Right hindlimb (tissue), 1 donor: ENCODE measurements around the gene SDK2.

Experiments used
- DNase-seq: peaks from one replicate; pipeline ENCODE4 v3.0.0-alpha.2; 2018

SDK2 gene, protein sequence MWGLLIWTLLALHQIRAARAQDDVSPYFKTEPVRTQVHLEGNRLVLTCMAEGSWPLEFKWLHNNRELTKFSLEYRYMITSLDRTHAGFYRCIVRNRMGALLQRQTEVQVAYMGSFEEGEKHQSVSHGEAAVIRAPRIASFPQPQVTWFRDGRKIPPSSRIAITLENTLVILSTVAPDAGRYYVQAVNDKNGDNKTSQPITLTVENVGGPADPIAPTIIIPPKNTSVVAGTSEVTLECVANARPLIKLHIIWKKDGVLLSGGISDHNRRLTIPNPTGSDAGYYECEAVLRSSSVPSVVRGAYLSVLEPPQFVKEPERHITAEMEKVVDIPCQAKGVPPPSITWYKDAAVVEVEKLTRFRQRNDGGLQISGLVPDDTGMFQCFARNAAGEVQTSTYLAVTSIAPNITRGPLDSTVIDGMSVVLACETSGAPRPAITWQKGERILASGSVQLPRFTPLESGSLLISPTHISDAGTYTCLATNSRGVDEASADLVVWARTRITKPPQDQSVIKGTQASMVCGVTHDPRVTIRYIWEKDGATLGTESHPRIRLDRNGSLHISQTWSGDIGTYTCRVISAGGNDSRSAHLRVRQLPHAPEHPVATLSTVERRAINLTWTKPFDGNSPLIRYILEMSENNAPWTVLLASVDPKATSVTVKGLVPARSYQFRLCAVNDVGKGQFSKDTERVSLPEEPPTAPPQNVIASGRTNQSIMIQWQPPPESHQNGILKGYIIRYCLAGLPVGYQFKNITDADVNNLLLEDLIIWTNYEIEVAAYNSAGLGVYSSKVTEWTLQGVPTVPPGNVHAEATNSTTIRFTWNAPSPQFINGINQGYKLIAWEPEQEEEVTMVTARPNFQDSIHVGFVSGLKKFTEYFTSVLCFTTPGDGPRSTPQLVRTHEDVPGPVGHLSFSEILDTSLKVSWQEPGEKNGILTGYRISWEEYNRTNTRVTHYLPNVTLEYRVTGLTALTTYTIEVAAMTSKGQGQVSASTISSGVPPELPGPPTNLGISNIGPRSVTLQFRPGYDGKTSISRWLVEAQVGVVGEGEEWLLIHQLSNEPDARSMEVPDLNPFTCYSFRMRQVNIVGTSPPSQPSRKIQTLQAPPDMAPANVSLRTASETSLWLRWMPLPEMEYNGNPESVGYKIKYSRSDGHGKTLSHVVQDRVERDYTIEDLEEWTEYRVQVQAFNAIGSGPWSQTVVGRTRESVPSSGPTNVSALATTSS (N-terminal part only)

DNA sequence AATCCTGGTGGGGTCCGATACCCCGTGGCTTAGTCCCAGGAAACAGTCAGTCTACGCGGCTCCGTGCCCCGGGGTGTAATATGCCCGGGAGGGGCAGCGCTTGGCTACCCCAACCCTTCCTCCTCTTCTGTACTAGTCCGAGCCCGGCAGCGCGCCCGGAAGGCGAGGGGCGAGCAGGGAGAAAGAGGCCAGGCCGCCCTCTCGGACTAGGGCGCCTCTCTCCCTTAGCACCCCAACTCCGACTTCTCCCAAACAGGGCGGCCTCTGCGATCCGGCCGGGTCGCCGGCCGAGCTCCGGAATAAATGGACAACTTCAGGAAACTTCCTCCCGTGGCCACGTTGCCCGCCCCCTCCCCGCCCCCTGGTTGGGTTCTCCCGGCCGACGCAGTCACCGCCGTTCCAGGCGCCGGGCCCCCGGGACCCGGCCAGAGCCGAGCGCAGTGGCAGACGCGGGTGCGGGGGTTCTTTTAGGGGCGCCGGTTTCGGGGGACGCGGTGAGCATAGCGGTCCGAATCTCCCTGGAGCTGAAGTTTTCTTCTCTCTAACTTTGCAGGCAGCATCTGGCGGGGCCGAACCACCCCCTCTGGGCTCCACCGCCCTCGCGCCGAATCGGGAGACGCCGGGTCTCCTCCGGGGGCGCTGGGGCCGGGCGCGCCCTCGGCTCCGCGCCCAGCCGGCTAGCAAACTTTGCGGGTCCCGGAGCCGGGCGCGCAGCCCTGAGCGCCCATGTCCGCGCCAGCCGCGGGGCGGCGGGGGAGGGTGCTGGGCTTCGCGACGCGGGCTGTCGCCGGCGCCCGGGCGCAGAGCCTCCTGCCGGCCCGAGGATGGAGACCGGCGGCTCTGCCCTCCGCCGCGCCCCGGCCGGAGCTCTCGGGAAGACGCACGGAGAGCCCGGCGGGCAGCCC is at the start of gene SDK2:
Gene SDK2 (minus strand): TSS at position 301 of the 905 bp plus-strand sequence. CDS start 357 bp downstream, outside the sequence.
- peak; percentile 70 for DNase-seq

DNA sequence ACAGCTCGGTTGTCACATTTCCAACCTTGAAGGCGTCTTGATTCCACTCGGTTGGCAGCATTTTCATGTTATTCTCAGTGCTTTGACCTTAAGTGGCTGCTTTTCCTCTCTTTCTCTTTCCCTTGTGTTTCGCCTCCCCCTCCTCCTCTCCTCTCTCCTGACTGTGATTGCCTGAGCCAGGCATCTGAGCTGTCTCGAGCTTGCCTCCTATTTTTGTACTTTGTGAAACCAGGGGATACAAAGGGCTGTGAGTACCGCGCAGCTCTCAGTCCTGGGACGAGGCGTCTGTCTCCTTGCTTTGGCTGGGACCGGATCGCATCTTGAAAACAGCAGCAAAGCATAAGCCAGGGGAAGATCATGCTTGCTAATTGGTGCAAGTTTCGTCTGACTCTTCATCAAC is 48.8 kb upstream of the SDK2 start:
- DNase-seq: no peak

DNA sequence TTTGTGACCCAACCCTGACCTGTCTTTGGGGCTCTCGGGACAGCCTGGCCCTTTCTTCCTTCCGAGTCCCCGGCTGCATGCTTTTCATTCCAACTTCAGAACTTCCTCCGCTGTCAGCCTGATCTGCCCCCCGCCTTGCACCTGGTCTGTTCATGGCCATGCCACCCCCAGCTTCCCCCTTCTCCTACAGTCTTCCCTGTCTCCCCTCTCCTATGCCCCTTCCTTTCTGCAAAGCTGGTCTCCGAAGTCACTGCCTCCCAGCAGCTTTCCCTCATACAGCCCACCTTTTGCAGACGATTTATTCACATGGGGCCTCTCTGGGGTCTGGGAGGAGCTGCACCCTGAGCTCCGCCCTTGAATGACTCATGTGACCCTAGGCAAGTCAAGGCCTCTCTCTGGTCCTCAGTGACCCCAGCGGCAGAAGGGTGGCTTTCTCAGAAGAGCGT is 47.1 kb upstream of the SDK2 start:
- no peak for DNase-seq

DNA sequence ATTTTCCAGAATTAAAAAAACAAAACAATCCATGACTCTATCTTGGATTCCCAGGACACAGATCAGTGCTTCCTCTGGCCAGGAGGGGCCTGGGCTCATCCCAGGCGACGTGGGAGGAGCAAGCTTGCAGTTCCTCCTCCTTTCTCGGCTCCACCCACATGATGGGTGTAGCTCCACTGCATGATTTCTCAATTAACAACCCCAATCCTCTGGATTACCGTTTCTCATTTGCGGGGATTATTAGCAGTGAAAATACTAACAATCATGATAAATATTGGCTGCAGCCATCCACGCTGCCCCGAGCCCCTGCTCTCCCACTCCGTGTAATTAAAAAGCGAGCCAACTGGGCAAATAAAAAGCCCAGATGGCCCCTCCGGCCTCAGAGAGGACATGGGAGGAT is 46.4 kb upstream of the SDK2 start:
- DNase-seq: no peak

DNA sequence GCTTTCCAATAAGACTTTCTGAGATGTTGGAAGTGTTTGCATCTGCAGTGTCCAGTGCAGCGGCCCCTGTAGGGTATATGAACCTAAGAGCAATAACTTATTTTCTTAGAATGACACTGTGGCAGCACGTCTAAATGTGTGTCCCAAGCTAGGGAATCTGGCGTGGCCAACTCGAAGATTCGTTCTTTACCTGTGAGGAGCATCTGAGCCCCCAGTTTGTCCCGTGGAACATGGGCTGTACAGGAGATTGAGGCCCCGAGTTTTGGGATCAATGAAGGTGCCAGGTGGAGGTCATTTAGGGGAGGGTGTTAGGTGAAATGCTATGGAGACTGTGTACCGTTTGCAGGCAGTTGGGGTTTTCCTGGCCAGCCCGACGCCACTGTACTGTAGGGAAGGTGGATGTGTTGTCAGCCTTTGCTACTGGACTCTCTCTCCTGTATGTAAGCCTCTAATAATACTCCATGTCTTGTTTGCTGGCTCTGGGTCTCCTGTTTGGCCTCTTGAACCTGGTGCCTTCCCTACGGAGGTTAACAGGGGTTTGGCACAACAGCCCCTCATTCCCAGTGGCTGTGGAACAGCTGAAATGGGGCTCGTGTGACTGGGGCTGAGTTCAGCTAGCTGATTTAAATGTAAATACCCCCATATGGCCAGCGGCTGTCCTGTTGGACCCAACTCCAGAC is 45.5 kb upstream of the SDK2 start:
- no peak for DNase-seq

DNA sequence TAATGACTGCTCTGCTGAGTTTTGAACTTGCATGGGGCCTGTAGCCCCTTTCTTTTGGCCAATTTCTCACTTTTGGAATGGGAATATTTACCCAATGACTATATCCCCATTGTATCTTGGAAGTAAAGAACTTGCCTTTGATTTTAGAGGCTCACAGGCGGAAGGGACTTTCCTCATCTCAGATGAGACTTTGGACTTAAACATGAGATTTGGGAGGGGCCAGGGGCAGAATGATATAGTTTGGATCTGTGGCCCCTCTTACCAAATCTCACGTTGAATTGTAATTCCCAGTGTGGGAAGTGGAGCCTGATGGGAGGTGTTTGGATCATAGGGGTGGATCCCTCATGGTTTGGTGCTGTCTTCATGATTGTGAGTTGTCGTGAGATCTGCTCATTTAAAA is 42.7 kb upstream of the SDK2 start:
- no peak for DNase-seq

DNA sequence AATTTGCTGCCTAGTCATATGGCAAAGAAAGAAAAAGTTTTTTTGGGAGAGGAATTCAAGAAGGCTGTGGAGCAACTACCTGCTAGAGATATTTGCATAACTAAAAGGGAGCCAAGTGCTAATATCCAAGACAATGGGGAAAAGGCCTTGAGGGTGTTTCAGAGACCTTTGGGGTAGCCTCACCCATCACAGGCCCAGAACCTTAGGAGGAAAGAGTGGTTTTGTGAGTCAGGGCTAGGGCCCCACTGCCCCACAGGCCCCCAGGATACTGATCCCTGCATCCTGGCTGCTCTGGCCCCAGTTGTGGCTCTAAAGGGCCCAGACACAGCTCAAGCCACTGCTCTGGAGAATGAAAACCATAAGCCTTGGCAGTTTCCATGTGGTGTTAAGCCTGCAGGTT is 41.9 kb upstream of the SDK2 start:
- DNase-seq: no peak

DNA sequence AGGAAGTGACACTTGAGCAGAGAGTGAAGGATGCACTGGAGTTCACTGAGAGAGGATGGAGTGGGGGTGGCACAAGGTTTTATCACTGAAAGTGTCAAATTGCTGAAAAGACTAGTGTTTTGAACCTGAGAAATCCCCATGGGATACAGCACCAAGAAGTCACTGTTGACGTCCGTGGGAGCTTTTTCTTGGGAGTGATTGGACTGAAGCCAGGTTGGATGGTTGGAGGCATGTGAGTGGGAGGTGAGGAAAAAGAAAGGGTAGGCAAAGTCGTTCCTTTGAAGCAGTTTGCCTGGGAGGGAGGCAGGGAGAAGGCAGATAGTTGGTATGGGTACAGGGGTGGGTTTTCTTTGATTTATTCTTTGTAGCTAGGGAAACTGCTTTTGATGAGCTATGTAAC is 39.9 kb upstream of the SDK2 start:
- DNase-seq: no peak

DNA sequence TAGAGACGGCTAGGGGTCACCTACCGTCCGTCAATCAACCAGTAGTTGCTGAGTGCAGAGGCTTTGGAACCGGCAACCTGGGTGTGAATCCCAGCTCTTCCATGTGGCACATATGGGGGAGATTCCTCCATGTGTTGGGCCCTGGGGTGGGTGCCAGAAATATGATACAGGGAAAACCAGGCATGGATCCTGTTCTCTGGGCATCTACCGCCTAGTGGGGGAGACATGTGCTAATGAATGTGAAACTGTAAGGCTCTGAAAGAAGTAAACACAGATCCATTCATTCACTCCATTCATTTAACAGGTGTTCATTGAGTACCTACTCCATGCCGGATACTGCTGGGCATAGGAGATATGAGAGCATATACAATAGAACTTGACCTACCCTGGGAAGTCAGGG is 39.5 kb upstream of the SDK2 start:
- no peak for DNase-seq

DNA sequence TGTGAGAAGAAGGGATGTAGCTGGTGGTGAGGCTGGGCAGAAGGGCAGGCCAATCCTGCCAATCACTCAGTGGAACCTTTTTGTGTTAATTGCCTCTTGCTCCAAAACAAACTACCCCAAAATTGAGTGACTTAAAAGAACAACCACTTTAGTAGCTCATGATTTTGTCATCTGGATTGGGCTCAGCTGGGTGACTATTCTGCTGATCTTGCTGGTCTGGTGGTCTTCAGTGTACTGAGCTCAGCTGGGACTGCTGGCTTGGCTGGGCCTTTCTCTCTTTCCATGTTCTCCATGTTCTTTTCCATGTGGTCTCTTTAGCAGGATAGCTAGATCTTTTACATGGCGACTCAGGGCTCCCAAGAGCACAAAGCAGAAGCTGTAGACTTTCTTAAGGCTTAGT is 37.7 kb upstream of the SDK2 start:
- DNase-seq: no peak

DNA sequence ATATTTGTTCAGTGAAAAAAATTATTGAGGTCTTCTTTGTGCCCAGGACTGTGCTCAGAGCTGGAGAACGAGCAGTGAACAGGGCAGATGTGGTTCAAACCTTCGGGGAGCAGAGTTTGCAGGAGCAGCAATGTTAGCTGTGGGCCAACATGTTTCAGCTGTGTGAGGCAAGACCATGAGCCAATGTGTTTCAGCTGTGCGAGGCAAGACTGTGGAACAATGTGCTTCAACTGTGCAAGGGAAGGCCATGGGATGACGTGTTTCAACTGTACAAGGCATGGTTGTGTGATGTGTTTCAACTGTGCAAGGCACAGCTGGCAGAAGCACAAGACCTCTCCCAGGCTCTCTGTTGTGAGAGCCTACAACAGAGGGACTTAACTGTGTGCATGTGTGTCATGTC is 35.2 kb upstream of the SDK2 start:
- no peak for DNase-seq

DNA sequence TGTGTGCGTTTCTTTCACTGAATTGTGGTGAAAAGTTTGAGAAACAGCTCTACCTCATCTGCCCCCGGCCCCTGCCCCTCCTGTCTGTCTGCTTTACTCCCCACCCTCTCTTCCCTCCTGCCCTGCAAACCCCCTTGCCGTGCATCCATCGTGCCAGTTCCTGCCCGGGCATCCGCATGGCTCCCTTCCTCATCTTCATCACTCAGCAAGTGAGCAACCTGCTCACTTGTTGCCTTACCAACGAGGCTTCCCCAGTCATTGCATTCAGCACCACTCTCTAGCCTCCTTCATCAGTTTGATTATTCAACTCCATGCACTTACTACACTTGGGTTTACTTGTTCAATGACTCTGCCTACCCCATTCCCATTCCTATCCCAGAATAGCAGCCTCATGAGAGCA is 34.8 kb upstream of the SDK2 start:
- no peak for DNase-seq

DNA sequence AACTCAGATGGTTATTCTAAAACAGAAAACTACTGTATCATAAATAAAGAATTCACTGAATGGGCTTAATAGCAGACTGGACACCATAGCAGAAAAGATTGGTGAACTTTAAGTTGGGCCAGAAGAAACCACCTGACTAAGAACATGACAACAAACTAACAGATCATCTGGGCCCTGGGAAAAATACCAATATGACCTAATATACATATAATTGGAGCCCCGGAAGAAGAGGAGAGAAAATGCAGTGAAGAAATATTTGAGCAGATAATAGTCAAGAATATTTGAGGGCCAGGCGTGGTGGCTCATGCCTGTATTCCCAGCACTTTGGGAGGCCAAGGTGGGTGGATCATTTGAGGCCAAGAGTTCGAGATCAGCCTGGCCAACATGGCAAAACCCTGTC is 25.5 kb upstream of the SDK2 start:
- no peak for DNase-seq

DNA sequence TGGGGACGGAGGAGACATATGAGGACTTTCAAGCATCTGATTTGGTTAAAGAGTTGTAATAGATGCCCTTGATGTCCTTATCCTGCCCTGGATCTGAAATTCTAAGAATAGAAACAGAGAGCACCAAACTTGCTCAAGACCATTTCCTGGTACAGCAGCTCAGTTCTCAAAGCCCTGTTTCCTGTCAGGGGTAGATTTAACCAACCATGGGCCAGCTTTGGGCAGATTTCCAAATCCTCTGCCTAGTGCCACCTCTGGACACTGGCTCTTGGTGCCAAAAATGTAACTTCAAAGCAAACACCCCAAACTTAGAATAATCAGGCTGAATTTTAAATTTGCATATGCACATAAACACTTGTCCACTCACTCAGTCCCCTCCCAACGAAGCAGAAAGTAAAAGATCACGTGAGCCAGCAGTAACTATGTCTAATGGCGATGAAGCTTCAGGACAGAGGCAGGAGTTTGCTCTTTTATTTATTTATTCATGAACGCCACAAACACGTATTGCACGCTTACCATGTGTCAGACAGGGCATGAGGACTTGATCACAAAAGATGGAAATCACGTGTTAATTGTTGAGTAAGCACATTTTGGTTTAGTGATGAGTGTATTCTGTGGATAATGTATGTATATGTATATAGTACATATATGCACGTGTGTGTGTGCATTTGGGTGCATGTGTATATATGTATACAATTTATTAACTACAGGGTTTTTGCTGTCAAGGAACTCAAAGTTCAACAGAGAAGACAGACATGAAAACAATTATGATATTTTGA is 23.1 kb upstream of the SDK2 start:
- DNase-seq: no peak

DNA sequence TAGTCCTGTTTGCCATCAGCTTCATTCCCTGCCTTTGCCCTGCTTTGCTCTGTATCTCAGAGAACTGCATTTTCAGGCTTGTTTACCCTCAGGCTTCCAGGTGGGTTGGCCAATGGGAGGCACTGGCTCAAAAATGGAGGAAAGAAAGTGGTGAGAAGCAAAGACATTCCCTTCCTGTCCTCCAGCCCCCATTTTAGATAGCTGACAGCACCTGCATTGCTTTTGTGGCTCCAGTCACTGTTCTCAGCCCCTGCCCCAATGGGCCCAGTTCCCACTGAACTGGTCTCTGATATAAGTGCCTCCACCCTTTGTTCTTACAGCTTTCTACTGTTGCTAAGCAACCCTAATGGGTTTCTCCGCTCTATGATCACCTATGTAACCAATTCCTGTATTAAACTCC is 19.4 kb upstream of the SDK2 start:
- DNase-seq: no peak

DNA sequence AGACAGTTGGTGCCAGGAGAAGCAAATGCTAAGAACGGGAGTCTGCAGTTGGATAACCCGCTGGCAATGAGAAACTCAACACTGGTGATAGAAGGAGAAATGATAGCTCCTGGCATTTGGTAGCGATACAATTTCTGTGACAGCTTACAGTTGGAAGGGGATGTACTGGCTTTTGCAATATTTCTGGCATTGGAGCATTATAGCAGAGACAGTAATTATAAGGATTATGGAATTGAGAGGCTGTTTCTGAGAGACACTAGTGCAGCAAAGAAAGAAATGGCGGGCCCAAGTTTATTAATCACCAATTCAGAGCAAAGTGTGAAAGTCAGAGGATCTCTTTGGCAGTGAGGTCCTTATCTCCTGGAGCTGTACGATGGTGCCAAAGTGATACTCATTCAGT is 16.1 kb upstream of the SDK2 start:
- no peak for DNase-seq

DNA sequence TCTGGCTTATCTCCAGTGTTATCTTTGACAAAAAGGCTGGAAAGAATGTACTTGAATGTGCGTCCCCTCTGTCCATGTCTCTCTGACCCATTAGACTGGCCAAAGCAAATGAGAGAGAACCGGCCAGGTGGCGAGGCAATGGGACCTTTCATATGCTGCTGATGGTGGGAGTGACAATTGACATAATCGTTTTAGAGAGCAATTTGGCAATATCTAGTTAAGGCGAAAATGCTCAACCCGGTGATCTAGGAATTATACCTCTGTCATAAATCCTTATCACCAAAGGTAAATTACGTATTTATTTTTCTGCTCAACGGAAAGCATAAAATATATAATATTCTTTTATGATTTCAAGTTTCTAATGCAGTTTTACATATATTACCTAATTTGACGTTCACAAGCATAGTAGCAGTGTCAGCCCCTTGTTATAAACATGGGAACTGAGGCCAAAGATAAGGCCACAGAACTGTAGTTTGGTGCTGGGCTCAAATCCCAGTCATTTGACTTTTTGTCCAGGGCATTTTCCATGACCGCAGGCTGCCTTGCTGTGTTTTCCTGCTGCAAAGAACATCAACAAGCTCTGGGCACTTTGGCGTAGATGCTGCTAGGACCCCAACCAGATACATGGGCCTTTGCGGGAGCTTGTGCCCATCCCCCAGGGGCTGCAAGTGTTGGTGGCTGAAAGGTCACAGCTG is 14.7 kb upstream of the SDK2 start:
- DNase-seq: no peak

DNA sequence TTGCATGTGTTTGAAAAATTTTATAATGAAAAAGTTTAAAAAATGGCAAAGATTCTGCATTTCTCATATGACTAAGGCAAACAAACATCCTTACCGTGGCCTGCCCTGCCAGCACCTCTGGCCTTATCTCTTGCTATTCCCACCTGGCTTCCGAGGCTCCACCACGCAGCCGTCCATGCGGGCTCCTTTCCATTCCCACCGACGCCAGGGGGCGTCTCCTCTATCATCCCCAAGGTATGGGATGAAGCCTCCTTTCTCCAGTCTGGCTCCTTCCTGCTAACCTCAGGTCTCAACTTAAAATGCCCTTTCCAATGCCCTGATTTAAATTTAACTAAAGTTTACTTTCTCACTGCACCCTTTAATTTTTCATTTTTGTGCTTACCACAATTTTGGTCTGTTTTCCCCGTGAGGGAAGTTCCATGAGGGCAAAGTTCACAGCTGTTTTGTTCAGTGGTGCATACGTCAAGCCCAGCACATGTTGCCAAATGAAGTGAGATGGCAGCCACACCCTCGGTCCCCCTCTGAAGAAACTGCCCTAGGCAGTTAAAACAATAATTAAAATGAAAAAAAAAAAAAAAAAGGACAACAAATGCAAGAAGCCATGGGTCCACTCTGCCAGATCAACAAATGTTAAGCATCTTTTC is 13.3 kb upstream of the SDK2 start:
- no peak for DNase-seq

DNA sequence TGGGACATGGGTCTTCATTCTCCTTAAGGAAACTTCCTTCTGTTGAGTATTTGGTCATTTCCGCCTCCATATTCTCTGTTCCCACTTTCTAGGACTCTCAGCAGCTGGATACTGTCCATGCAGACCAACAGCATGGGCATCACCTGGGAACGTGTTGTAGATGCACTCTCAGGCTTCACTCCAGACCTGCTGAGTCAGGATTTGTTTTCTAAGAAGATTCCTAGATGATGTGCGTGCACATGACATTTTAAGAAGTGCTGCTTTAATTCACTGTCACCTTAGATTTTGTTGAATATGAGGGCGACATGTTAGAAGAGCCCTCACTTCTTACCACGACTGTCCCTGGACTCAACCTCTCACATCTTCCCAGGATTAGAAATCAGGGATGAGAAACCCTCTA is 10.0 kb upstream of the SDK2 start:
- DNase-seq: no peak

DNA sequence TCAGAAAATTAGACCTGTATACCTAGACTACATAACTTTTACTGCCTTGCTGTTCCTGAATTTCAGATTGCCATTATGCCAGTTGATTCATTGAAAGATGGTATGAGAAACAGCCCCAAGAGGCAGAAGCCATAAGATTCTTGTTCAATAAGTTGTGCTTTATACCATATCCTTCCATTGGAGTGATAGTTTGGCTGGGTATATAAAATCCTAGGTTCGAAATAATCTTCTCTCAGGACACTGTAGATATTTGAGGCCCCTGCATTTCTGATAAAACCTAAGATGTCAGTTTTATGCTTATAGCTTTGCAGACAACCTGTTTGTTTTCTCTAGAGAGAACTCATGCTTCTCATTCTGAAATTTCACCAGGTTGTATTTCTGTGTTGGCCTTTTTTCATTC is 9.6 kb upstream of the SDK2 start:
- no peak for DNase-seq
